GM19328 (cell line): Measurements from ENCODE around the gene TM6SF1.
A peak's percentile ranks its signal among the peaks of the same experiment; 100 is the strongest.
"Not testable (repeated sequence)": the region's sequence is repeated elsewhere in the genome, so short reads cannot be mapped to it uniquely, and the experiment has no call there.

Experiments used
- ATAC-seq: cut with Tn5 transposase; IDR thresholded peaks from one replicate; pipeline ENCODE4 v1.9.1; 2021; ENCODE audit warnings: mild to moderate bottlenecking, moderate library complexity; ENCODE audit not compliant: unreplicated experiment

TM6SF1 gene

GRCh38 chr15:83115410-83115809, 8.0 kb downstream of the TM6SF1 start:
- no peak for ATAC-seq

GRCh38 chr15:83115831-83116565, 8.6 kb downstream of the TM6SF1 start:
- peak; percentile 53 for ATAC-seq

GRCh38 chr15:83118291-83118827, 10.9 kb downstream of the TM6SF1 start:
- ATAC-seq, result no peak

- no peak for ATAC-seq
Observed at GRCh38 chr15:83118968-83119367, 11.5 kb downstream of the TM6SF1 start.

GRCh38 chr15:83119968-83120581, 12.6 kb downstream of the TM6SF1 start:
- no peak for ATAC-seq

DNA sequence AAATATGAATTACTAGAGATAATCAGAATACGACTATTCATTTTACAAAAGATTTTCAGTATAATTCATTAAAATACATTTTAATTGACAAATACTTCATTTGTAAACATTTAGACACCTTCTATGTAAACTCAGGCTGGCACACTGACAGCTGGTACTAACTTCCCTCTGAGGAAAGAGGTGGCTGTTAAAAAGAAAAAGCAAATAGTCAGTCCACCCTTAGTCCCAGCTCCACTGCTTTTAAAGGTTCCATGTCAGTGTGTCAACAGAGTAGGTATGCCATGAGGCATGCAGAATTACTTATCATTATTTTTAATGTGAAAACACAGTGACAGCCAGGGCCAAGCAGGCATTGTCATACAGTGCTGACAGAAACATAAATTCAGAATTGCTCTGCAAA, 16.1 kb downstream of the TM6SF1 start:
- ATAC-seq, result no peak

- no peak for ATAC-seq
Observed at GRCh38 chr15:83127547-83128150, 20.2 kb downstream of the TM6SF1 start.

- no peak for ATAC-seq
Observed at GRCh38 chr15:83129791-83130190, 22.3 kb downstream of the TM6SF1 start.

GRCh38 chr15:83132861-83133523, 25.5 kb downstream of the TM6SF1 start:
- no peak for ATAC-seq

GRCh38 chr15:83142151-83142550, 34.7 kb downstream of the TM6SF1 start:
- not testable (repeated sequence) for ATAC-seq

GRCh38 chr15:83144771-83145170, 37.3 kb downstream of the TM6SF1 start:
- no peak for ATAC-seq

GRCh38 chr15:83153288-83153687, 45.8 kb downstream of the TM6SF1 start:
- ATAC-seq, result no peak

DNA sequence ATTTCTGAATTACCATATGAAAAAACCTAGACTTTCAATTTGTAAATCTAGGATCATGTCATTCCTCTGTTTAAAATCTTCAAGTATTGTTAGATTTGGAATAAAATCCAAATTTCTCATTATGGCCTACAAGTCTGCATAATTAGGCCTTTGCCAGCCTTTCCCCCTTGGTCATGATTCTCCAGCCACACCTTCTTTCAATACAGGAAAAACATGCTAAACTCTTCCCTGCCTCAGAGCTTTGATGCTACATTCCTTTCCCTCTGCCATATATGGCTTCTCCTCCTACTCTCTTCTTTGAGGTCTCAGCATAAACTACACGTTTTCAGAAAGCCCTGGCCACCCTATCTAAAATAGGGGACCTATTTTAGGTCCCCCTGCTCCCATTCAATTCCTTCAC, 48.5 kb downstream of the TM6SF1 start:
- ATAC-seq, result no peak

DNA sequence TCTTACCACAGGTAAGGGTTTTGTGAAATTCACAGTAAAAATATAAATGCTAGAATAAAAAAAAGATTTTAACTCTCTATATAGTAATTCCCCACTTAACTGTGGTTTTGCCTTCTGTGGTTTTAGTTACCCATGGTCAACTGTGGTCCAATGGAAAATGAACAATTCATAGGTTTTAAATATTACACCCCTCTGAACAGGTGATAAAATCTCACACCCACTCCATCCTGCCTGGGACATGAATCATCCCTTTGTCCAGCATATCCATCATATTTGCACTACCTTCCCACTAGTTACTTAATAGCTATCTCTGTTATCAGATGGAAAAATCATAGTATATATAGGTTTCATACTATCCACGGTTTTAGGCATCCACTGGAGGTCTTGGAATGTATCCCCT, 50.9 kb downstream of the TM6SF1 start:
- no peak for ATAC-seq

- no peak for ATAC-seq
Observed at GRCh38 chr15:83160741-83161140, 53.3 kb downstream of the TM6SF1 start.

DNA sequence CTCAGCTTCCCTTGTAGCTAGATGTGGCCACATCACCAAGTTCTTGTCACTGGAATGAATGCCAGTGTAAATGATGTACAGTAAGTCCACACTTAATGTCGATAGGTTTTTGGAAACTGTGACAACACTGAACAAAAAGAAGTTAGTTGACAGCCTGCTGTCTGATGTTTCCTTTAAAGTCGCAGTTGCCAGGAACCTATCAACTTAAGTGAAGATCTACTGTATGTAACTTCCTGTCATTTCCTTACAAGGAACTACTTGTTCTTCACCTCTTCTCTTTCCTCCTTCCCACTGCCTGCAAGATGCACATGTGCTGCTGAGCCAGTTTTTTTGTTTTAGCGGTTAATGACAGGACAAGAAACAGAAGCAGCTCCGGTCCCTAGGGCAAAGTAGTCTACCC, 55.6 kb downstream of the TM6SF1 start:
- no peak for ATAC-seq

- ATAC-seq, result no peak
Observed at GRCh38 chr15:83164111-83164770, 56.8 kb downstream of the TM6SF1 start.

DNA sequence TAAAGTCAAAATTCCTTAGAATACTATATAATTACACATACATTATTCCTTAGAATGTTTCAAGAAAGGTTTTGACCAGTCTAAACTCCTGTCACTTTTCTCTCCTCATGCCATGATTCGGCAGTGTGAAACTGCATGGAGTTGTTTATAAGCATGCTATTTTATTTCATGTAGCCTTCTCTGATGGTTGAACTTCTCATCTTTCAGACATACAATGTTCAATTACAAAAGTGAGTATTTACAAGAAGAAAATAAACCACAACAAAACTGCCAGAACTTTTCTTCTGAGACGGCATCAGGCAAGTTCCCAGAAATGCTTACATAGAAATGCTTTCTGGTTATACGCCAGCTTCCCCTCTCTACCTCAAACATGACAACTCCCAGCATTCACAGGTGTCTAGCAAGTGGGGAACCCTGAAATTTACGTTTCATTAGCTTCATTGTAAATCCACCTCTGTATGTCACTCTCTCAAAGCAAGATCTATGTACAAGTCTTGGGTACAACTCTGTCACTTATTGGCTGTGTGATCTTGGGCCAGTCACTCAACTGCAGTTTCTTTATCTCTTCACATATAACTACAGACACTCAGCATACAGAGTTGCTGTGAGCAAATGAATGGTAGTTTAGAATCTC, 57.4 kb downstream of the TM6SF1 start:
- ATAC-seq, result no peak

- ATAC-seq, result no peak
Observed at GRCh38 chr15:83166218-83166617, 58.8 kb downstream of the TM6SF1 start.

GRCh38 chr15:83166830-83167229, 59.4 kb downstream of the TM6SF1 start:
- ATAC-seq, result no peak
